ENCODE measurements around the gene MAGEA9B. TPM values are rescaled to one million over a fixed set of nuclear protein-coding genes. Genes with fewer than 3 reads are reported as not detected.
"Not testable (repeated sequence)": the region's sequence is repeated elsewhere in the genome, so short reads cannot be mapped to it uniquely, and the experiment has no call there.

Gene MAGEA9B
- total and polyA plus RNA-seq, 2 donors from 2014 or later: not detected

- no peak overlapping the region for H3K4me3 ChIP-seq (ENCODE audit: low read length in 3 of 3)
- H3K9ac ChIP-seq (ENCODE audit: low read length in 3 of 3): no peak overlapping the region
- no peaks in the 10 kb centered on the region for H3K9me3 ChIP-seq (ENCODE audit: control insufficient read depth in 2 of 3, insufficient read depth in 1 of 3, low read length in 3 of 3)
- intact Hi-C loops (cut with DNase I): no loop called here
- FAIRE-seq (no peak), DNase-seq (no peak)
- H3K27me3 ChIP-seq (ENCODE audit: control insufficient read depth, insufficient read depth, low read length): no peaks in the 10 kb centered on the region
- no peak overlapping the region for H3K27ac ChIP-seq (ENCODE audit: low read depth in 2 of 2, low read length in 2 of 2)
- H3K36me3 ChIP-seq (ENCODE audit: control insufficient read depth in 2 of 3, insufficient read depth in 3 of 3, low read length in 3 of 3): no peaks in the 10 kb centered on the region
- H3K4me1 ChIP-seq (ENCODE audit: control insufficient read depth in 2 of 3, insufficient read depth in 2 of 3, low read depth in 1 of 3, low read length in 3 of 3): peaks cover 0 to 7% (median 0%) of the 10 kb centered on the region in 3 donors
- no peak for TF ChIP-seq CTCF (IDR thresholded peaks at IDR 0.05; ENCODE audit: borderline replicate concordance, extremely low read depth, insufficient read depth)
Observed at GRCh38 chrX:149628280-149628679, 41.0 kb upstream of the MAGEA9B start.

GRCh38 chrX:149626829-149627228, 39.6 kb upstream of the MAGEA9B start:
- H3K9ac ChIP-seq (ENCODE audit: low read length in 3 of 3); FAIRE-seq; H3K9me3 ChIP-seq (ENCODE audit: control insufficient read depth in 2 of 3, insufficient read depth in 1 of 3, low read length in 3 of 3); H3K36me3 ChIP-seq (ENCODE audit: control insufficient read depth in 2 of 3, insufficient read depth in 3 of 3, low read length in 3 of 3); H3K27me3 ChIP-seq (ENCODE audit: control insufficient read depth, insufficient read depth, low read length); H3K4me3 ChIP-seq (ENCODE audit: low read length in 3 of 3); DNase-seq; H3K27ac ChIP-seq (ENCODE audit: low read depth in 2 of 2, low read length in 2 of 2); H3K4me1 ChIP-seq (ENCODE audit: control insufficient read depth in 2 of 3, insufficient read depth in 2 of 3, low read depth in 1 of 3, low read length in 3 of 3); intact Hi-C loops (cut with DNase I): not testable (repeated sequence)

DNA sequence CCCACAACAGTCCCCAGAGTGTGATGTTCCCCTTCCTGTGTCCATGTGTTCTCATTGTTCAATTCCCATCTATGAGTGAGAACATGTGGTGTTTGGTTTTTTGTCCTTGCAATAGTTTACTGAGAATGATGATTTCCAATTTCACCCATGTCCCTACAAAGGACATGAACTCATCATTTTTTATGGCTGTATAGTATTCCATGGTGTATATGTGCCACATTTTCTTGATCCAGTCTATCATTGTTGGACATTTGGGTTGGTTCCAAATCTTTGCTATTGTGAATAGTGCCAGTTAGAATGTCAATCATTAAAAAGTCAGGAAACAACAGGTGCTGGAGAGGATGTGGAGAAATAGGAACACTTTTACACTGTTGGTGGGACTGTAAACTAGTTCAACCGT, 32.4 kb upstream of the MAGEA9B start:
- DNase-seq; H3K9ac ChIP-seq (ENCODE audit: low read length in 3 of 3); H3K27me3 ChIP-seq (ENCODE audit: control insufficient read depth, insufficient read depth, low read length); H3K9me3 ChIP-seq (ENCODE audit: control insufficient read depth in 2 of 3, insufficient read depth in 1 of 3, low read length in 3 of 3); FAIRE-seq; H3K4me1 ChIP-seq (ENCODE audit: control insufficient read depth in 2 of 3, insufficient read depth in 2 of 3, low read depth in 1 of 3, low read length in 3 of 3); H3K4me3 ChIP-seq (ENCODE audit: low read length in 3 of 3); H3K36me3 ChIP-seq (ENCODE audit: control insufficient read depth in 2 of 3, insufficient read depth in 3 of 3, low read length in 3 of 3); H3K27ac ChIP-seq (ENCODE audit: low read depth in 2 of 2, low read length in 2 of 2); intact Hi-C loops (cut with DNase I): not testable (repeated sequence)

- TF ChIP-seq CTCF (IDR thresholded peaks at IDR 0.05; ENCODE audit: borderline replicate concordance, extremely low read depth, insufficient read depth): no peak
- no peak for DNase-seq
- no peak overlapping the region for H3K4me3 ChIP-seq (ENCODE audit: low read length in 3 of 3)
- H3K9me3 ChIP-seq (ENCODE audit: control insufficient read depth in 2 of 3, insufficient read depth in 1 of 3, low read length in 3 of 3): no peaks in the 10 kb centered on the region
- no peaks in the 10 kb centered on the region for H3K4me1 ChIP-seq (ENCODE audit: control insufficient read depth in 2 of 3, insufficient read depth in 2 of 3, low read depth in 1 of 3, low read length in 3 of 3)
- no peaks in the 10 kb centered on the region for H3K36me3 ChIP-seq (ENCODE audit: control insufficient read depth in 2 of 3, insufficient read depth in 3 of 3, low read length in 3 of 3)
- H3K27ac ChIP-seq (ENCODE audit: low read depth in 2 of 2, low read length in 2 of 2): no peak overlapping the region
- no peak overlapping the region for H3K9ac ChIP-seq (ENCODE audit: low read length in 3 of 3)
- H3K27me3 ChIP-seq (ENCODE audit: control insufficient read depth, insufficient read depth, low read length): no peaks in the 10 kb centered on the region
- intact Hi-C loops (cut with DNase I): no loop called here
- no peak for FAIRE-seq
Observed at GRCh38 chrX:149618871-149619270, 31.6 kb upstream of the MAGEA9B start.
